NCI-H82 (cell line): ENCODE data around the gene CLSTN3.

Experiments
- DNase-seq: peaks from one replicate; lab custom pipeline; 2025; lab: John Stamatoyannopoulos, UW

CLSTN3 gene

DNA sequence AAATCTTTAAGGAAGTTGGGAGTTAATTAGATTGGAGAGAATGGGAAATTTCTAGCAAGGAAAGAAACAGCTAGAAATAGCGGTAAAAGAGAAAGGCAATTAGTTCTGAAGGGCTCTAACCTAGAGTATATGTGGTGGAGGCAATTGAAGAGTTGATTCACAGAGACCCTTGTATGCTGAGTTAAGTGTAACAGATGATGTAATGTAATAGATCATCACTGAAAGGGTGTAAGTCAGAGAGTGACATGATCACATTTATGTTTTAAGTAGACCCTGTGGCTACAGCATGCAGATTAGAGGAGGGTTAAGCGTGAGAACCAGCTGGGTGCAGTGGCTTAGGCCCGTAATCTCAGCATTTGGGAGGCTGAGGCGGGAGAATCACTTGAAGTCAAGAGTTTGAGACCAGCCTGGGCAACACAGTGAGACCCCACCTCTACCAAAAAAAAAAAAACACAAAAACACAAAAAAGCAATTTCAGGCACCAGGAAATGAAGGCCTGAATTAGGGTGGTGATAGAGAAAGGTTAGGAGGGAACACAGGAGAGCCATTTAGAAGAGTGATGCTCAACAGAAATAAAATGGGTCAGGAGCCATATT lies 4.4 kb upstream of the CLSTN3 start:
- peak; percentile 79 for DNase-seq

DNA sequence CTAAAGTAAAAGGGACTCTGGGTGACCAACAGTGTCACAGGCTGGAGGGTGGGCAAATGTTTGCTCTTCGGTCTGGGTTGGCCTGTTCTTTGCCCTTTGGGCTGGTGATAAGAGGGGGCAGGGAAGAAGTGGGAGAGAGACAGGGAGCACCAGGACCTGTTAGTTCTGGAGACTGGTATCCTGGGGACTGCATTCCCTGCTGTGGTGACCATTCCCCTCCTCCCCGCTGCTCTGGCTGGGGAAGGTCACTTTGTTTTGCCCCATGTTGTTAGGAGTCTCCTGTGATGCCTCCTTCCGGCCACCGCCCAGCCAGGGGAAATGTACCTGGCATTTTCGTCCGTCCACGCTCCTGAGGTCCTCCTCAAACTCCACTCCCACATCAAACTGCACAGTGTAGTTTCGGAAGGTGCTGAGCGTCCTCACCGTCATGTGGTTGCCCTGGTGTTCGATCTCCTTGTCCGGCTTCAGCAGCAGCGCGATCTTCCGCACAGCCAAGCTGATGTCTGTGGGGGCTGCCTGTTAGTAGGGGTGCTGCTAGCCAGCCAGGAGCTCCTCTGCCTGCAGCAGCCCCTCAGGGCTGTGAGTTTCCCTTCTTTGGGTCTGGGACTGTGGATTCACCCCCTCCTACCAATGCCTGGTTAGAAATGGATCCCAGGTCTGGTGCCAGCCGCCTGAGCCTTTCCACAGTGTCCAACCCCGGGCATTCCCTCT lies 2.1 kb upstream of the CLSTN3 start:
- DNase-seq = no peak

DNA sequence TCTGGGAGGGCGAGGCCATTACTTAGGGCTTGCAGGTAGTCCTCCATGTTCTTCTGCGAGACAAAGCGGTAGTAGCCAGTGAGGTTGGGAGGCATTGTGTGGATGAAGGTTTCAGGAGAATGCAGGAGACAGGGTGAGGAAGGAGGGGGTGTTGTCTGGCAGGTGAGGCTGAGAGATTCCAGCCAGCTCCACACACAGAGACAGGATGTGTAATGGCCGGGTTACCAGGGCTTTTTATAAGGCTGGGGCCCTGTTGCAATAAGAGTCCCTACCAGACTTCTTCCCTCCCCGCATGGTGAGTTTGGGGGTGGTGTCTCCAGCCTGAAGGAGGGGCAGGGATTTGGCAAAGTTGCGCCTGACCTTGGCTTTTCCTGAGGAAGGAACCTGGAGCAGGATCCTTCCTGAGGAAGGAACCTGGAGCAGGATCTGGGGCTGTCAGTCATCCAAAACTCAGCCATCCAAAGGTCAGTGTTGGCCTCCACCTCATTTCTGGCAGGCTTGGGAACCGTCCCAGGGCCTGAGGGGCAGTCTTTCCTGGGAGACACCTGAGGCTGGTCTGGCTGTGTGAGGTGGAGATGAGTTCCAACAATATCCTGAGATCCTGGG lies 1.4 kb upstream of the CLSTN3 start, which contains the start of gene RBP5:
Gene RBP5, minus strand, starts transcription at position 209 of the 606 bp plus-strand sequence. Its CDS starts 114 bp downstream, at position 95.
- no peak for DNase-seq

DNA sequence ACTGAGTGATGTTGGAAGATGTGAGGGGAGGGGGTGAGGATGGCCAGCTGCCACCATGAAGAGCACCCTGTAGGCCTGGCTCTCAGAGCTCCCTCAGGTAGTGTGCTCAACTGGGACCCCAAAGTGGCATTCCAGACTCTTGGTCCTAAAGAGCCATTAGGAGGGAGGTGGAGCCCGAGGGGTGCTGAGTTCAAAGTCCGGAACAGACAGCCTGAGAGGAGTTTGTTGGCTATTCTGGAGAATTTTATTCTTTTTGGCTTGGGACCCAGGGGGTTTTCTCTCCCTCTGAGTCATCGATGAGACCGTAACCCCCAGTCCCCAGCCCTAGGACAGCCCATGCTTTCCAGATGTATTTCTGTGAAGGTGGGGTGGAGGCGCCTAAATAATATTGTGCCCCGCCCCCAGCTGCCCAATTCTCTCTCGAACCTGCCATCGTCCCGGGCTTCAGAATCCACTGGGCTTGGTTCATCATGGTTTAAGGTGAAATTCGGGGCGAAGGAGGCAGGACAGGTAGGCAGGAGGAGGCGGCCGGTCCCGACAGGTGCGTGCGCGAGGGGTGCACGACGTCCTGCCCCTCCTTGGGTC lies 792 bp upstream of the CLSTN3 start:
- no peak for DNase-seq

DNA sequence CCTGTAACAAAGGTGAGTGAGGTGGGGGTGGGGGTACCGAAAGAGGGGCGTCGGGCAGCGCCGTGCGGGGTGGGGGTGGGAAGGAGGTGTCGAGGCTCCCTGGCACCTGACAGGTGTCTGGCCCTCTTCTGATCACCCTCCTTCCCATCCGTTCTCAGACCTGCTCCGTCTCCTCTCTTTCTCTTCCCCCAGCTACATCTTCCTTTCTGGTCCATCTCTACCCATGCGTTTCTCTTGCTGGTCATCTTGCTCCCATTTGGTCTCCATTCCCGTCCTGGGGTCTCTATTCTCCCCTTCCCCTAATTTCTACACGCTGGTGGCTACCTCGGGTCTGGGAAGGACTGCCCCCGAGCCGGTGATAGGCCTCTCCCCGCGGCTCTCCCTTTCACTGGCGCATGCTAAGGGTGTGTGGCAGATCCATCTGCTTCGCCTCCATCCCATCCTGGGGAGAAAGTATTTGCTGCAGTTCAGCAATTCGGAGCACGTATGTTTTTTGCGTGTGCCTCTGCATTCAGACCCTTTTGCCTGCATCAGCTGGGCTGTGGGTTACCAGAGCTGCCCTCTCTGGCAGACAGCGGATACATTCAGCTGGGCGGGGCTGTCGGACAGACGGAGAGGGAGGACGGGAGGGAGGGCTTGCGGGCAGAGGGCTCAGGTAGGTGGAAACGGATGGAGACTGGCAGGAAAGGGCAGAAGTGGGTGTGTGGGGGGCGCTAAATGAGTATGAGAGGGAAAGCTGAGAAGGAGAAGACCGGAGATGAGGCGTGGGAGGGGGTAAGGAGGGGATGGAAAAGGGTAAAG lies 730 bp downstream of the CLSTN3 start:
- DNase-seq = peak; percentile 77

DNA sequence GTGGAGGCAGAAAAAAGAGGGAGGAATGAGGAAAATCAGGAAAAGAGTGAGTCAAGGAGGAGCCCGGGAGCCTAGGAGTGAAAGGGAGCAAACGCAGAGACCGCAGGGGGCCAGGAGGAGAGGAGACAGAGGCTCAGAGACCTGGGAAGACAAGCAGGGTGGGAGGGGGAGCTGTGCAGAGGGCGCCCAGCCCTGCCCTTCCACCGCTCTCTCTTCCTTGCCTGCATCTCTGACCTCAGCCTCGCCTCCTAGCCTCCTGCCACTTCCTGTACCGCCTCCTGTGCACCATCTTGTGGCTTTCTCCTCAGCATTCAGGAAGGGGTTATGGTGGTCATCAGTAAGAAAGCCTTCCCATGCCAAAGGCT lies 1.3 kb downstream of the CLSTN3 start:
- DNase-seq = no peak

DNA sequence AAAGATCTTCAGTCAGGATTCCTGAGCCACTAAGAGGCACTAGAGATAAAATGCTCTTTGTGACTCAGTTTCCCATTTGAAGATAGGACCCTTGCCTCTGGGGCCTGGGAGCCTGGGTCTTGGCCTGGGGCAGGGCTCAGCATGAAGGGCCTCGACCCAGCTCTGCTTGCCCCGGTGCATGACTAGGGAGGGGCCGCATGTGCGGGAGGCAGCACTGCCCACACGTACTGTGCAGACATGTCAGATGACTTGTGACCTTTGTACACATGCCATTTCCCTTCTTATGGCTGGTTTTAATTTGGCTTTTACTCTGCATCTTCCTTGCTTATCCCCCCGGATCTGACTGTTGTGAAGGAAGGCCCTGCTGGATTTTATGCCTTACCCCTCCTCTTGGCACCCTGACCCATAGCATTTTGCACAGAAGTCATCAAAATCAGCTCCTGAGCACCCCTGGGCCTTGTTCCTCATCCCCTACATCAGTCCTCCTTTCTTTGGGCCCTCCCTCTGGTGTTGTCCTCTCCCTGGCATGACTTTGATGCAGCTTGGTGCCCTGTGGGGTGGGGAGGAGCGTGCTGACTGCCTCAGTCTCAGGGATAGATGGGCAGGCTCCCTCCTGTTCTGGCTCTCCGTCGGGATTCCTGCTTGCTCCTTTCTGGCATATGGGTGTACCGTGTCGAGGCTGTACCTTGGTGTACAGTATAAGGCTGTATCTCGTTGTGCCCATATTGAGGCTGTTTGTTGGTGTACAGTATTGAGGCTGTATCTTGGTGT lies 4.4 kb downstream of the CLSTN3 start:
- no peak for DNase-seq

DNA sequence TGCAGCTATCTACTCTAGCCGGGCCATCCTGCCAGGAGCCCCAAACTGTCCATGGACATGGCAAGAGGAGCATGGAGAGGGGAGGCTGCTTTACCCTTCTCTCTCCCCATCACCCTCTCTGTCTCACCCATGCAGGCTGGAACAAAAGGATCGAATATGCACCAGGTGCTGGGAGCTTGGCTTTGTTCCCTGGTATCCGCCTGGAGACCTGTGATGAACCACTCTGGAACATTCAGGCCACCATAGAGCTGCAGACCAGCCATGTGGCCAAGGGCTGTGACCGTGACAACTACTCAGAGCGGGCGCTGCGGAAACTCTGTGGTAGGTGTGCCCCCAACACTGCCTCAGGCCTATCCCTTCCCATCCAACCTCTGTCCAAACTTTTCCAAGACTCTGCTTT lies 5.9 kb downstream of the CLSTN3 start:
- DNase-seq = no peak

DNA sequence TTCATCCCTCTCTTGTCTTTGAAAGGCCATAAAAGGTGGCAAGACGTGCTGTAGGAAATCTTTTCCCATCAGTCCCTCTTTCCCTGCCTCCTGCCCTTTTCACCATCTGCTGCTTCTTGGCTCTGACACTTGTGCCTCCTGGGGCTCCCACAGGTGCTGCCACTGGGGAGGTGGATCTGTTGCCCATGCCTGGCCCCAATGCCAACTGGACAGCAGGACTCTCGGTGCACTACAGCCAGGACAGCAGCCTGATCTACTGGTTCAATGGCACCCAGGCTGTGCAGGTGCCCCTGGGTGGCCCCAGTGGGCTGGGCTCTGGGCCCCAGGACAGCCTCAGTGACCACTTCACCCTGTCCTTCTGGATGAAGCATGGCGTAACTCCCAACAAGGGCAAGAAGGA lies 6.5 kb downstream of the CLSTN3 start:
- no peak for DNase-seq

DNA sequence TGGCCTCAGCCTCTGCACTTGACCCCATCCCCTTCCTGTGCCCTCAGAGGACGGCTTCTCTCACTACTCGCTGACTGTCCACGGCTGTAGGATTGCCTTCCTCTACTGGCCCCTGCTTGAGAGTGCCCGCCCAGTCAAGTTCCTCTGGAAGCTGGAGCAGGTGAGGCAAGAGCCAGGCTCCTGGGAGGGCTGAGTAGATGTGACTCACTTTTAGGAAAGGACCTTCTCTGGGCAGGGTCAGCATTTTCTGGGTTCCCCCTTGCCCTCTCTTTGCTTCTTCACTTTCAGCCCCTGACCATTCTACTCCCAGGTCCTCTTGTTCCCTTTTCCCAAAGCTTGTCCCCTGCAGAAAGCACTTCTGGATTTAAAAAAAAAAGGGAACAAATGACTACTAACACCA lies 7.7 kb downstream of the CLSTN3 start:
- no peak for DNase-seq

DNA sequence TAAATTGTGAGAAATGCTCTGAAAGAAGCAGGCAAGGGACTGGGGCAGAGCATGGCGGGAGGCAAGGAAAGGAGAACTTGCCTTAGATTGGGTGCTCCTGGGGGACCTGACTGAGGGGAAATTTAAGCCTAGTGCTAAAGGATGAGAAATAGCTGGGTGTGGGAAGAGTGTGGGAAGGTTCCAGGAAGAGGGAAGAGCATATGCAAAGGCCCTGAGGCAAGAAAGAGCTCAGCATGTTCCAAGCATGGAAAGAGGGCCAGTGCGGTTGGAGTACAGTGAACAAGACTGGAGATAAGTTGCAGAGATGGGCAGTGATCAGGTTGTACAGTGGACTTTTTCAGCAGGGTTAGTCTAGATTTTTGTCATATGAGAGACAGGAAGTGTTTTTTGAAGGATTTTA lies 9.0 kb downstream of the CLSTN3 start:
- DNase-seq = no peak

DNA sequence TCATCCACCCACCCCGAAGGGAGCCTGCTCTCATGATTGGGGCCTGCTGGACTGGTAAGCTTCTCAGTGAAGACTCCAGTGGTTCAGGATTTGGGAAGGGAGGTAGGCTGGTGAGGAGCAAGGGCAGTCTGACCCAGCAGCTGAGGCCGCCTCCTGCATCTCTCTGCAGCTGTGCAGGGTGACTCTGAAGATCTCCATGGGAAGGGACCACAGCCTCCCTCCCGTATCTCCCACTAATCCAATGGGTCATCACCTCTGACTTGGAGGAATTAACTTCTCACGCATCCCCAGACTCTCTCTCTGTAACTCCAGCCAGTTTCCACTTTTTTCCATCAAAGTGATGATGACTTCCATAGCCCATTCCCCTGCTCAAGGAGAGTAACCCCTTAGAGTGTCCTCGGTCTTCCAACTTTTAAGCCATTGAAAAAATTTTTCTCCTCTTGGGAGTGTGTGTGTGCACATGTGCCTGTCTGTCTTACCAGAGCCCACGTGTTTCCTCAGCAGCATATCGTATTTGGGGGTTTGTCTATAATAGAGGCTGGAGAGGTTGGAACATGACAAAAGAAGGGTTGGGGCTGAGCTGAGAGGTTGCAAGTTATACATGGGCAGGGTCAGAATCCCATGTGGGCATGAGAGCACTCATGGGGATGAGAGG lies 11.3 kb downstream of the CLSTN3 start:
- DNase-seq = no peak

DNA sequence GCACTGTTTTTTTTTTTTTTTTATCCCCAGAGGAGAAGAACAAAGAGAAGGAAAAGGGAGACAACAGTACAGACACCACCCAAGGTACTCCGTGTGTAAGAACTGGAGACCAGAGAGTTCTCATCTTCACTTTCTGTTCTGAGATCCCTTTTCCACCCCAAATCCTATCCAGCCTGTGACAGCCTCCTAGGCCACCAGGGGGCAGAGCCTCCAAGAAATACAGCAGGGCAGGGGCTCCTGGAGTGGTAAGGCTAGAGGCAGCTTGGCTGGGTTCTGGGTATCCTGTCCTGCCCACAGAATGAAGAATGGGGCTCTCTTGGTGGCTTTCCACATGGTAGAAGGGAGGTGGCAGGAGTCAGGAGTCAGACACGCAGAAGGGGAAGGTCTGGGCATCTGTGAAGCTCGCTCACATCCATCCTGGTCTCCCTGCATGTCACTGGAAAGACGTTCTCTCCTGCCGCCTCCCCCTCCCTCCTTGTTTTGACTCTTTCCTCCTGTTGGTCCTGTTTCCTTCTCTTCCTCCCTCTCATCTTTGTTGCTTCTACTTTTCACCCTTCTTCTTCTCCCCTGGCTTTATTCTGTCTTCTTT lies 12.0 kb downstream of the CLSTN3 start:
- peak; percentile 77 for DNase-seq

DNA sequence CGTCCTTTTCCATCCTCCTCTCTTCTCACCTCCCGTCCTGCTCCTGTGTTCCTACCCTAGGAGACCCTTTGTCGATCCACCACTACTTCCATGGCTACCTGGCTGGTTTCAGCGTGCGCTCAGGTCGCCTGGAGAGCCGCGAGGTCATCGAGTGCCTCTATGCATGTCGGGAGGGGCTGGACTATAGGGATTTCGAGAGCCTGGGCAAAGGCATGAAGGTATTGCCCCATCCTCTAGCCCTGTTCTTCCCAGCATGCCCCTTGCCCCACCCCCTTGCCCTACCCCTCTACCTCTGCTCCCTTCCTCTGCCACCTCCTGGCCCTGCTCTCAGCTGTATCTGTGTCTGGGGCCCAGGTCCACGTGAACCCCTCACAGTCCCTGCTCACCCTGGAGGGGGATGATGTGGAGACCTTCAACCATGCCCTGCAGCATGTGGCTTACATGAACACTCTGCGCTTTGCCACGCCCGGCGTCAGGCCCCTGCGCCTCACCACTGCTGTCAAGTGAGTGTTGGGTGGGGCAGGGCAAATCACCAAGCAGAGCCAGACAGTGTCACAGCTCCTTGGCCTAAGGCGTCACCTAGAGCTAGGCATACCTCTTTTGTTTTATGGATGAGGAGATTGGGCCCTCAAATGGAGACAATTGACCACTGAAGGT lies 12.8 kb downstream of the CLSTN3 start:
- DNase-seq = no peak

DNA sequence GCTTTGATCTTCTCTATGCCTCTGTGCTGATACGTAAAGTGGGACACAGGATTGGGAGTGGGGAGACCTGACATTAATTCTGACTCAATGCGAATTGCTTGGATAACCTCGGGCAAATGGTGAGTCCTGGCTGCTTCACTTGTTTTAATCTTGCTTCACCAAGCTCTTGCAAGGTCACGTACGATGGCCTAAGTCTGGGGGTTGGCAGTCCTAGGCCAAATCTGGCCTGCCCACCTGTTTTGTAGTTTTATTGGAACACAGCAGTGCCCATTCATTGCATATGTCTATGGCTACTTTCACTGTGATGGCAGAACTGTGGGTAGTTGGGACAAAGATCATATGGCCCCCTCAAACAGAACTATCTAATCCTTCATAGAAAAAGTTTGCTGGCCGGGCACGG lies 13.4 kb downstream of the CLSTN3 start:
- DNase-seq = no peak

DNA sequence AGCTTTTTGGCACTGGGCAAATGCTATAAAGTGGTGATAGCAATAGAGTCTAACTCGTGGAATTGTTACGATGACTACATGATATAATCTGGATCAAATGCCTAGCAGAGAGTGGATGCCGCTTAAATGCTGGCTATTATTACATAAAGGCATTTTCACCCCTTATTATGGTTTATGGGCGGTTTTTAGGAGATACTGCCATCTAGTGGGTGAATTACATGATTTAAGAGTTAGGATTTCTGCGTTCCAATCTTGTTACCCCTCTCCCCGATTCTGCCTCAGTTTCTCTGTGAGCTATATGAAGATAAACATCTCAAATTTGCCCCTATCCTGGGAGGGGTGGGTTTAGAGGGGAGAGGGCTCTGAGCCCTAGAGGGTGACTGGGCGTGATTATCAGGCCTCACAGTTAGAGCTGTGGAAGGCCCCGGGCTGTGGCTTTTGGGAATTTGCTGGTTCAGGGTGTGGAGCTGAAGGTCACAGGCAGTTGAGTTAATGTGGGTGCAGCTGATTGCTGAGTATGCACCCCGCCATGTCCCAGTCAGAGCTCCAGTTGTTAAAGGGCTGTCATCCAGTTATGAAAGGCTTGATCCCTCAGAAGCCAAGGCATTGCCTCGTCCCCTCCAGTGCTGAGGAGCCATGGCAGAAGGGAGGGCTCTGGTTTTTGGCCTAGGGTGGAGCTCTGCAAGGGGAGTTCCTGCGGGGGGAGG lies 14.4 kb downstream of the CLSTN3 start:
- DNase-seq = peak; percentile 70

DNA sequence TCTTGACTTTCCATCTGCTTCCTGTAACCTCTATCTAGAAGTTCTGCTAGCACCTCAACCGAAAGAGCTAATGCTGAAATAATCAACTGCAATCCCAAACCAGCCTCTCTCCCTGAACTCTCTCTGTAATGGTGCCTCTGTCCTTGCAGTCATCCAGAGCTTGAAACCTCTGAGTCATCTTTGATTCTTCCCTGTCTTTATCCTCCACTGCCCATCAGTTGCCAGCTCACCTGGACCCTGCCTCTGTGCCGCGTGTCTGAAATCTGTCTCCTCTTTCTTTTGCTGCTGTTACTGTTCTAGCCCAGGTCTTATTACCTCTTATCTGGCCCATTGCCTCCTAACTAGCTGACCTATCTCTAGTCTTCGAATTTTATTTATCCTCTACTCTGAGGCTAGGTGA lies 15.5 kb downstream of the CLSTN3 start:
- DNase-seq = no peak

DNA sequence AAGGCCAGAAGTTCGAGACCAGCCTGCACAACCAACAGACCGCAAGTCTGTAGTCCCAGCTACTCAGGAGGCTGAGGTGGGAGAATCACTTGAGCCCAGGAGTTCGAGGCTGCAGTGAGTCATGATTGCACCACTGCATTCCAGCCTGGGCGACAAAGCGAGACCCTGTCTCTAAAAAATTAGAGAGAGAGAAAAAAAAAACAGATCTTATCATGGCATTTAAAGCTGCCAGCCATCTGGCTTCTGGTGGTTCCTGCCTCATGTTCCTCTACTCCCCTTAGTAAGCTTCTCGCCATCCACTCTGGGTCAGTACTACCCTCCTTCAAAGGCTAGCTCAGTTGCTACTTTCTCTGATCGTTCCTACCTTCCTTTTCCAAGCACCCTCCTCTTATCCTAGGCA lies 16.1 kb downstream of the CLSTN3 start:
- DNase-seq = no peak

DNA sequence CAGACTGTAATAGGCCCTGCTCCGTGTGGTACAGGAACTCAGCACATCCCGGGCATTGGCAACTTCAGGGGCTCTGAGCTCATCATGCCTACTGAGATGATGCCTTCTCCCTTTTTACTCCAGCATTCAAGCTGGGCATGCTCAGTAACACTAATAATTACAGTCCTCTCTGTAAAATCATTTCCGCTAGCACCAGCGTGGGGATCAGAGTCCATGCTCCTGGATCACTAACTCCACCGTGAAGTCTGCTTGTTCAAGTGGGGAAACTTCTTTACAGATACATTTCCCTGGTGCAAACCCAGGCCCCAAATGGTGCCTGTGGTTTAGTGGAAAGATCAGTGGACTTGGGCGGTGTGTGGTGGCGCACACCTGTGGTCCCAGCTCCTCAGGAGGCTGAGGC lies 16.7 kb downstream of the CLSTN3 start:
- no peak for DNase-seq

DNA sequence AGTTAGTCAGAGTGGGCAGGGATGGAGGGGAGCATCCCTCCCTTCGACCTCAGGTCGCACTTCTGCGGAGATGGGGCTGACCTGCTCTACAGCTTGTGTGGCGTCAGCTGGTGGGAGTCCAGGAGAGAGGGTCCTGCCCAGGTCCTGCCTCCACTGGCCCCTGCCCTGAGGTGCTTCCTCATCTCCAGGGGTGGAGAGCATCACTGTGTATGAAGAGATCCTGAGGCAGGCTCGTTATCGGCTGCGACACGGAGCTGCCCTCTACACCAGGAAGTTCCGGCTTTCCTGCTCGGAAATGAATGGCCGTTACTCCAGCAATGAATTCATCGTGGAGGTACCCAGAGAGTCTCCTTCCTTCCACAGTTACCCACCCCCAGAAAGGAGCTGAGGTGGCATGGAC lies 20.2 kb downstream of the CLSTN3 start:
- no peak for DNase-seq
